GM12878 (cell line): ENCODE data around the gene TM9SF4.

ENCODE experiments used
- CTCF ChIP-seq, 3 experiments: IDR thresholded peaks in 2 of 3; conservative IDR thresholded peaks in 1 of 3; 2 replicates each; pipeline ENCODE4 v1.5.1; 2011; ENCODE audit warnings: low read depth in 3 of 3, low read length in 3 of 3, mild to moderate bottlenecking in 3 of 3, control low read depth in 2 of 3, moderate library complexity in 2 of 3, inconsistent platforms in 1 of 3, mixed read lengths in 1 of 3; ENCODE audit not compliant: control insufficient read depth in 2 of 3, insufficient read depth in 1 of 3; ENCODE audit errors: extremely low read depth in 1 of 3
- KDM1A ChIP-seq: fragments of 200-600 bp; sonication (generic); IDR thresholded peaks from 2 replicates; pipeline ENCODE4 v1.6.1; 2016; ENCODE audit warnings: borderline replicate concordance
- NFYB ChIP-seq: IDR thresholded peaks from 2 replicates; pipeline ENCODE4 v1.6.1; 2011; ENCODE audit warnings: low read depth, mild to moderate bottlenecking, low read length, improper control_type of control experiment, moderate library complexity; ENCODE audit not compliant: insufficient read depth
- POLR2A ChIP-seq: IDR thresholded peaks from 2 replicates; pipeline ENCODE4 v1.6.1; 2011; ENCODE audit warnings: low read depth, mild to moderate bottlenecking, low read length
- RAD21 ChIP-seq: IDR thresholded peaks from 2 replicates; pipeline ENCODE4 v1.6.1; 2011; ENCODE audit warnings: mild to moderate bottlenecking, low read depth, low read length, moderate library complexity; ENCODE audit not compliant: insufficient read depth
- ZBTB33 ChIP-seq: fragments of 450-650 bp; IDR thresholded peaks from 2 replicates; pipeline ENCODE4 v1.6.1; 2017; ENCODE audit warnings: mild to moderate bottlenecking
- ZNF384 ChIP-seq: IDR thresholded peaks from 2 replicates; pipeline ENCODE4 v1.6.1; 2012; ENCODE audit warnings: low read depth, mild to moderate bottlenecking, low read length, improper control_type of control experiment, borderline replicate concordance
- ZNF592 ChIP-seq: fragments of 450-650 bp; IDR thresholded peaks from 2 replicates; pipeline ENCODE4 v1.6.1; 2017; ENCODE audit warnings: mild to moderate bottlenecking, moderate library complexity
- TF ChIP-seq, protein P1 (sequence below): IDR thresholded peaks from 2 replicates; pipeline ENCODE4 v1.6.1; 2011; ENCODE audit warnings: low read depth, low read length, improper control_type of control experiment, borderline replicate concordance

GRCh38 chr20:32215147-32215546 lies 105.6 kb downstream of the TM9SF4 start:
- TF ChIP-seq NFYB, result no peak
- TF ChIP-seq CTCF (IDR thresholded peaks at IDR 0.05 in 2 of 3, conservative IDR thresholded peaks at IDR 0.05 in 1 of 3; ENCODE audit: control insufficient read depth in 2 of 3, extremely low read depth in 1 of 3, insufficient read depth in 1 of 3, low read depth in 3 of 3, low read length in 3 of 3), result no peak
- no peak for TF ChIP-seq ZBTB33
- TF ChIP-seq POLR2A, result no peak
- TF ChIP-seq ZNF592, result no peak
- TF ChIP-seq RAD21, result no peak
- no peak for TF ChIP-seq ZNF384
- TF ChIP-seq, protein P1, sequence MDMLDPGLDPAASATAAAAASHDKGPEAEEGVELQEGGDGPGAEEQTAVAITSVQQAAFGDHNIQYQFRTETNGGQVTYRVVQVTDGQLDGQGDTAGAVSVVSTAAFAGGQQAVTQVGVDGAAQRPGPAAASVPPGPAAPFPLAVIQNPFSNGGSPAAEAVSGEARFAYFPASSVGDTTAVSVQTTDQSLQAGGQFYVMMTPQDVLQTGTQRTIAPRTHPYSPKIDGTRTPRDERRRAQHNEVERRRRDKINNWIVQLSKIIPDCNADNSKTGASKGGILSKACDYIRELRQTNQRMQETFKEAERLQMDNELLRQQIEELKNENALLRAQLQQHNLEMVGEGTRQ, result no peak
- TF ChIP-seq KDM1A, result no peak
